H1 (cell line): ENCODE results near the gene LRP1. TPM values are rescaled to one million over a fixed set of nuclear protein-coding genes. Genes with fewer than 3 reads are reported as not detected.

ENCODE experiments used
- CTCF ChIA-PET: fragments of 300-600 bp; sonication (Branson Sonifier 250); formaldehyde crosslinking; loops from one replicate; lab custom pipeline; 2021; ENCODE audit not compliant: partially characterized antibody; lab: Charles Lee
- POLR2A ChIA-PET: fragments of 300-600 bp; sonication (Branson Sonifier 250); formaldehyde crosslinking; loops from one replicate; lab custom pipeline; 2021; ENCODE audit warnings: inconsistent platforms; ENCODE audit not compliant: partially characterized antibody; lab: Charles Lee
- DNase-seq, 2 experiments: peaks; one replicate each; pipeline versions ENCODE4 v3.0.0 to v3.0.0-alpha.2; 2010 to 2022; ENCODE audit warnings: low spot score in 2 of 2, low read depth in 1 of 2, mixed read lengths in 1 of 2
- FAIRE-seq: peaks from 2 replicates; lab custom pipeline; 2011; peaks lifted over from hg19 to GRCh38; lab: Jason Lieb, UNC
- H2AFZ ChIP-seq: 2 replicates; pipeline ENCODE4 v1.8.1; 2012; ENCODE audit warnings: low read length, inconsistent platforms
- H2AK5ac ChIP-seq: 2 replicates; pipeline ENCODE4 v1.6.1; 2013; ENCODE audit warnings: low read depth, low read length
- H2BK120ac ChIP-seq: replicated peaks from 2 replicates; pipeline ENCODE3; 2013; ENCODE audit warnings: low read depth, low read length, inconsistent platforms
- H2BK12ac ChIP-seq: 2 replicates; pipeline ENCODE4 v1.6.1; 2013; ENCODE audit warnings: low read depth, low read length
- H2BK15ac ChIP-seq: 2 replicates; pipeline ENCODE4 v1.6.1; 2013; ENCODE audit warnings: low read length
- H2BK20ac ChIP-seq: 2 replicates; pipeline ENCODE4 v1.6.1; 2013; ENCODE audit warnings: low read length
- H2BK5ac ChIP-seq: 2 replicates; pipeline ENCODE4 v1.6.1; 2013; ENCODE audit warnings: low read depth, low read length
- H3K14ac ChIP-seq: 2 replicates; pipeline ENCODE4 v1.6.1; 2013; ENCODE audit warnings: inconsistent platforms; ENCODE audit not compliant: insufficient read length
- H3K18ac ChIP-seq: 2 replicates; pipeline ENCODE4 v1.6.1; 2013; ENCODE audit warnings: low read length; ENCODE audit errors: extremely low read depth
- H3K23ac ChIP-seq: 2 replicates; pipeline ENCODE4 v1.6.1; 2013; ENCODE audit warnings: inconsistent platforms; ENCODE audit not compliant: insufficient read length
- H3K23me2 ChIP-seq: 2 replicates; pipeline ENCODE4 v1.6.1; 2013; ENCODE audit warnings: low read depth, low read length
- H3K27ac ChIP-seq: 2 replicates; pipeline ENCODE4 v1.6.1; 2011; ENCODE audit warnings: low read depth, low read length, inconsistent platforms
- H3K27me3 ChIP-seq, 4 experiments: replicated peaks in 1 of 4; 1 replicate in 1 of 4; 2 replicates in 3 of 4; pipeline versions ENCODE4 v1.6.1 to v1.8.1; 2011 to 2013; ENCODE audit warnings: low read length in 3 of 4, mild to moderate bottlenecking in 3 of 4, inconsistent platforms in 2 of 4, mixed read lengths in 2 of 4, moderate library complexity in 1 of 4; ENCODE audit not compliant: control insufficient read depth in 3 of 4, insufficient read depth in 3 of 4; ENCODE audit errors: extremely low read depth in 1 of 4
- H3K36me3 ChIP-seq, 4 experiments: 2 replicates each; pipeline versions ENCODE4 v1.6.1 to v1.8.1; 2011 to 2013; ENCODE audit warnings: mild to moderate bottlenecking in 4 of 4, low read length in 3 of 4, moderate library complexity in 2 of 4, control low read depth in 1 of 4, inconsistent platforms in 1 of 4; ENCODE audit not compliant: insufficient read depth in 4 of 4, control insufficient read depth in 2 of 4
- H3K4ac ChIP-seq: replicated peaks from 2 replicates; pipeline ENCODE3; 2013; ENCODE audit warnings: low read length, low read depth, mixed read lengths, inconsistent platforms; ENCODE audit not compliant: insufficient read length
- H3K4me1 ChIP-seq, 4 experiments: replicated peaks in 1 of 4; 1 replicate in 1 of 4; 2 replicates in 3 of 4; pipeline versions ENCODE4 v1.6.1 to v1.8.1; 2011 to 2013; ENCODE audit warnings: low read length in 3 of 4, inconsistent platforms in 2 of 4, mixed read lengths in 1 of 4; ENCODE audit not compliant: insufficient read depth in 4 of 4, control insufficient read depth in 3 of 4
- H3K4me2 ChIP-seq, 2 experiments: 2 replicates each; pipeline versions ENCODE4 v1.6.1 to v1.8.1; 2011 to 2013; ENCODE audit warnings: low read depth in 2 of 2, low read length in 2 of 2, control low read depth in 1 of 2, inconsistent platforms in 1 of 2, mild to moderate bottlenecking in 1 of 2; ENCODE audit not compliant: insufficient read depth in 1 of 2
- H3K4me3 ChIP-seq, 4 experiments: fragments of 200-600, 300-600 bp in 1 of 4; sonication (generic), shearing (Covaris generic), sonication (Bioruptor Twin) in 1 of 4; 2 replicates each; pipeline versions ENCODE4 v1.5.1 to v1.8.1; 2011 to 2016; ENCODE audit warnings: low read length in 4 of 4, low read depth in 3 of 4, control low read depth in 2 of 4, inconsistent platforms in 2 of 4, mild to moderate bottlenecking in 2 of 4, mixed read lengths in 1 of 4, moderate library complexity in 1 of 4; ENCODE audit not compliant: insufficient read depth in 2 of 4; ENCODE audit errors: extremely low read depth in 1 of 4
- H3K56ac ChIP-seq: replicated peaks from 2 replicates; pipeline ENCODE3; 2013; ENCODE audit warnings: low read depth, mild to moderate bottlenecking, mixed read lengths, low read length, inconsistent platforms; ENCODE audit not compliant: insufficient read length
- H3K79me1 ChIP-seq: 2 replicates; pipeline ENCODE4 v1.6.1; 2013; ENCODE audit warnings: low read depth, low read length, control low read depth
- H3K79me2 ChIP-seq, 2 experiments: 2 replicates each; pipeline versions ENCODE4 v1.6.1 to v1.8.1; 2012 to 2013; ENCODE audit warnings: low read length in 2 of 2, mild to moderate bottlenecking in 2 of 2, inconsistent platforms in 1 of 2; ENCODE audit not compliant: insufficient read depth in 2 of 2, control insufficient read depth in 1 of 2
- H3K9ac ChIP-seq, 4 experiments: replicated peaks in 1 of 4; 1 replicate in 1 of 4; 2 replicates in 3 of 4; pipeline versions ENCODE4 v1.6.1 to v1.8.1; 2011 to 2013; ENCODE audit warnings: low read depth in 3 of 4, low read length in 3 of 4, control low read depth in 2 of 4, mild to moderate bottlenecking in 2 of 4, moderate library complexity in 2 of 4, inconsistent platforms in 1 of 4; ENCODE audit errors: extremely low read depth in 1 of 4
- H3K9me3 ChIP-seq, 2 experiments: 2 replicates each; pipeline versions ENCODE4 v1.6.1 to v1.8.1; 2012 to 2013; ENCODE audit warnings: mild to moderate bottlenecking in 2 of 2, moderate library complexity in 2 of 2, control low read depth in 1 of 2, inconsistent platforms in 1 of 2, low read depth in 1 of 2, low read length in 1 of 2, mixed read lengths in 1 of 2; ENCODE audit not compliant: insufficient read depth in 2 of 2
- H4K20me1 ChIP-seq, 2 experiments: replicated peaks in 1 of 2; 2 replicates each; pipeline versions ENCODE3 to v1.8.1; 2011 to 2013; ENCODE audit warnings: inconsistent platforms in 2 of 2, low read length in 2 of 2, mild to moderate bottlenecking in 1 of 2; ENCODE audit not compliant: insufficient read depth in 2 of 2, control insufficient read depth in 1 of 2
- H4K5ac ChIP-seq: 2 replicates; pipeline ENCODE4 v1.6.1; 2013; ENCODE audit warnings: low read length, low read depth, mixed read lengths, inconsistent platforms; ENCODE audit not compliant: insufficient read length
- H4K8ac ChIP-seq: 2 replicates; pipeline ENCODE4 v1.8.0; 2013; ENCODE audit warnings: mild to moderate bottlenecking, moderate library complexity, low read length, inconsistent platforms; ENCODE audit not compliant: insufficient read depth; ENCODE audit errors: extremely low read depth
- H4K91ac ChIP-seq: replicated peaks from 2 replicates; pipeline ENCODE3; 2013; ENCODE audit warnings: low read length, mixed read lengths, inconsistent platforms; ENCODE audit not compliant: insufficient read length
- BACH1 ChIP-seq: IDR thresholded peaks from 2 replicates; pipeline ENCODE4 v1.6.1; 2012; ENCODE audit warnings: low read length, improper control_type of control experiment
- CTCF ChIP-seq, 3 experiments: IDR thresholded peaks; 1 replicate in 2 of 3; 2 replicates in 1 of 3; pipeline versions ENCODE4 v1.5.1 to v1.6.1; 2011; ENCODE audit warnings: low read length in 3 of 3, mild to moderate bottlenecking in 3 of 3, inconsistent platforms in 2 of 3, low read depth in 1 of 3, moderate library complexity in 1 of 3; ENCODE audit not compliant: insufficient read depth in 1 of 3; ENCODE audit errors: control extremely low read depth in 1 of 3
- KDM1A ChIP-seq: fragments of 200-600, 300-600 bp; sonication (generic); IDR thresholded peaks from 2 replicates; pipeline ENCODE4 v1.7.1; 2016; ENCODE audit warnings: mild to moderate bottlenecking, low read length, borderline replicate concordance
- PHF8 ChIP-seq: fragments of 200-600 bp; sonication (generic); conservative IDR thresholded peaks from 2 replicates; pipeline ENCODE4 v1.7.1; 2012; ENCODE audit warnings: low read depth, mild to moderate bottlenecking, inconsistent platforms, low read length, moderate library complexity
- RFX5 ChIP-seq: IDR thresholded peaks from 2 replicates; pipeline ENCODE4 v1.6.1; 2011; ENCODE audit warnings: low read depth, low read length, improper control_type of control experiment, borderline replicate concordance
- SIRT6 ChIP-seq: IDR thresholded peaks from one replicate; pipeline ENCODE4 v1.7.1; 2012; ENCODE audit warnings: low read length, inconsistent platforms
- WGBS, 2 experiments: shearing (Covaris generic) in 1 of 2; methylation state at CpG; one replicate each; pipeline versions ENCODE4 v1.1.6 to v1.1.7; 2013 to 2015; ENCODE audit warnings: low lambda C conversion rate in 2 of 2, mixed read lengths in 2 of 2, inconsistent platforms in 1 of 2, low coverage in 1 of 2, missing lambda C conversion rate in 1 of 2; ENCODE audit not compliant: insufficient replicate concordance in 2 of 2, insufficient coverage in 1 of 2, insufficient read length in 1 of 2; ENCODE audit errors: extremely low coverage in 1 of 2, missing lambda C conversion rate in 1 of 2; 5-methylcytosine and 5-hydroxymethylcytosine counted together
- polyA plus RNA-seq, 7 experiments: library from polyadenylated mRNA; depleted of rRNA in 3 of 7; stranded (reverse) in 5 of 7; unstranded in 2 of 7; fragments of >200 nt in 5 of 7; fragments of 200-250 nt in 2 of 7; gene quantifications; 1 replicate in 5 of 7; 2 replicates in 1 of 7; 4 replicates in 1 of 7; pipeline versions ENCODE4 v1.2.1 to v1.2.3, GENCODE V29; 2011 to 2013; ENCODE audit warnings: missing spikeins in 2 of 7, mixed read lengths in 2 of 7
- total RNA-seq: library from RNA; stranded (reverse); fragmentation: NEBNext Ultra II Directional; extraction: Animal tissue kit (Norgen Biotek cat#: 25700); gene quantifications from 2 replicates; pipeline ENCODE4 v1.2.1, GENCODE V29; 2021

Gene LRP1
- total and polyA plus RNA-seq, 2 of the 8 experiments (the other 6 are each of a cell fraction or from before 2014, with no cell fraction given): 35.3 to 92.5 TPM

DNA sequence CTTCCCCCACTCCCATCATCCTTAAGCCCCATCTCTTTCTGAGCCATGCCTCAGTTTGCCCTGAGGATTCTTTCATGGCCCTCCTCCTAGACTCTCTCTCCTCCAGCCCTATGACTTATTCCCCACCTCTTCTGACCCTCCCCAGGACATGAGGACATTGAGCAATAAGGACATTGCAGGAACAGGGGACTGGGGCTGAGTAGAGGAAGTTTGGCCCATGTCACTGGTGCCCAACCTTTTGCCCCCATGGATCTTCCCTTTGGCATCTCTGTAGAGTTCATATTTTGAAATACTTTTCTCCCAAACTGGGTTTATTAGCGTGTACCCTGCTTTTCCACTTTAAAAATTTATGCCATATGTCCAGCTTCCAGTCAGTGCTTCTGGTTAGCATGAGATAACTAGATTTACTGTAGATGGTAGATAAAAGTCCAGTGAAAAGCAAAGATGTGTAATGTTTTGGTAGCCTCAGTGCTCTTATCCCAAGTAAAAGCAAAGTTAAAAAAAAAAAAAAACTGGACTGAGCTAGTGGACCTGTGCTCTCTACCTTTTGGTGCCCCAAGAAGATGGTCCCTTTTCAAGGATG is 25.2 kb downstream of the LRP1 start:
- H3K9me3 ChIP-seq: no peaks in the 10 kb centered on the region
- no peak overlapping the region for H3K56ac ChIP-seq
- H3K4me2 ChIP-seq: no peak overlapping the region
- no peak overlapping the region for H2BK20ac ChIP-seq
- no peak overlapping the region for H3K14ac ChIP-seq
- H3K36me3 ChIP-seq: peaks cover 22 to 57% (median 48%) of the 10 kb centered on the region in 4 experiments; a peak in 7 of 8 replicates
- H2AK5ac ChIP-seq: no peak overlapping the region
- no peaks in the 10 kb centered on the region for H3K27me3 ChIP-seq
- peaks cover 0 to 4% (median 1%) of the 10 kb centered on the region in 4 experiments; a peak in 3 of 7 replicates for H3K4me1 ChIP-seq
- no peak for FAIRE-seq
- H2AFZ ChIP-seq: no peak overlapping the region
- no peak overlapping the region for H2BK120ac ChIP-seq
- DNase-seq: no peak
- ChIA-PET POLR2A (interaction anchor here (0.5 to 10.8 kb wide), 6 partner anchors 11 to 633 kb away, joined by 3 to 75 read pairs (median 3); no protein-coding TSS in a partner anchor), CTCF (interaction anchor here (0.9 to 10.6 kb wide), 4 partner anchors 18 to 41 kb away, joined by 3 to 150 read pairs (median 5); no protein-coding TSS in a partner anchor)
- no peak overlapping the region for H2BK5ac ChIP-seq
- H3K4me3 ChIP-seq: no peak overlapping the region
- no peak overlapping the region for H3K23ac ChIP-seq
- peaks cover 2% of the 10 kb centered on the region; the same call in 1 of the 2 replicates for H3K79me1 ChIP-seq
- H3K4ac ChIP-seq: no peak overlapping the region
- H3K9ac ChIP-seq: no peak overlapping the region
- no peaks in the 10 kb centered on the region for H3K23me2 ChIP-seq
- H2BK12ac ChIP-seq: no peak overlapping the region
- no peaks in the 10 kb centered on the region for H3K79me2 ChIP-seq
- no peak overlapping the region for H4K8ac ChIP-seq
- no peak overlapping the region for H4K5ac ChIP-seq
- no peak overlapping the region for H4K91ac ChIP-seq
- H3K27ac ChIP-seq: no peak overlapping the region
- H4K20me1 ChIP-seq: peaks cover 9 to 13% of the 10 kb centered on the region in 2 experiments
- 78% methylated on average over 1 of the region's 1 CpG; no CpG with 5 or more reads in 1 of the 2 experiments for WGBS, 2 experiments
- no peak overlapping the region for H2BK15ac ChIP-seq
- no peak overlapping the region for H3K18ac ChIP-seq
- TF ChIP-seq RFX5 (no peak), KDM1A (no peak), PHF8 (no peak), SIRT6 (no peak), CTCF (IDR thresholded peaks at IDR 0.05; ENCODE audit: control extremely low read depth in 1 of 3, insufficient read depth in 1 of 3, low read depth in 1 of 3, low read length in 3 of 3) (no peak), BACH1 (no peak)
